Activated naive CD4-positive, alpha-beta T cell treated with anti-CD3 and anti-CD28 coated beads for 36 hours (primary cell): ENCODE results near the gene ANKRD40. TPM values are rescaled to one million over a fixed set of nuclear protein-coding genes. Genes with fewer than 3 reads are reported as not detected.

Source experiments
- CTCF ChIA-PET: fragments of 350-600 bp; sonication (Branson Sonifier 250); formaldehyde crosslinking; loops from one replicate; lab custom pipeline; 2021; ENCODE audit warnings: antibody characterized with exemption; lab: Charles Lee
- DNase-seq: peaks from one replicate; pipeline ENCODE4 v3.0.0-alpha.2; 2020
- H3K27ac Mint-ChIP-seq: one replicate; pipeline ENCODE4 v1.8.0; 2021; ENCODE audit warnings: mild to moderate bottlenecking, mixed read lengths
- H3K27me3 Mint-ChIP-seq: one replicate; pipeline ENCODE4 v1.8.0; 2021; ENCODE audit warnings: low read depth, mixed read lengths
- H3K36me3 Mint-ChIP-seq: one replicate; pipeline ENCODE4 v1.8.0; 2021; ENCODE audit warnings: low read depth, mixed read lengths
- H3K4me1 Mint-ChIP-seq: one replicate; pipeline ENCODE4 v1.8.0; 2021; ENCODE audit warnings: low read depth, mixed read lengths
- H3K4me3 Mint-ChIP-seq: one replicate; pipeline ENCODE4 v1.8.0; 2021; ENCODE audit warnings: mild to moderate bottlenecking, moderate library complexity, mixed read lengths
- H3K9me3 Mint-ChIP-seq: one replicate; pipeline ENCODE4 v1.8.0; 2021; ENCODE audit warnings: mixed read lengths
- intact Hi-C: fragments of 100-400 bp; cut with micrococcal nuclease; formaldehyde crosslinking; loops from one replicate; pipeline ENCODE4 v1.15.1; 2023
- total RNA-seq, 2 experiments: library from RNA; stranded (reverse); gene quantifications; one replicate each; pipeline ENCODE4 v1.2.3, GENCODE V29; 2021

ANKRD40 gene
- total RNA-seq, 2 experiments from 2014 or later = 25.7 to 26.5 TPM

DNA sequence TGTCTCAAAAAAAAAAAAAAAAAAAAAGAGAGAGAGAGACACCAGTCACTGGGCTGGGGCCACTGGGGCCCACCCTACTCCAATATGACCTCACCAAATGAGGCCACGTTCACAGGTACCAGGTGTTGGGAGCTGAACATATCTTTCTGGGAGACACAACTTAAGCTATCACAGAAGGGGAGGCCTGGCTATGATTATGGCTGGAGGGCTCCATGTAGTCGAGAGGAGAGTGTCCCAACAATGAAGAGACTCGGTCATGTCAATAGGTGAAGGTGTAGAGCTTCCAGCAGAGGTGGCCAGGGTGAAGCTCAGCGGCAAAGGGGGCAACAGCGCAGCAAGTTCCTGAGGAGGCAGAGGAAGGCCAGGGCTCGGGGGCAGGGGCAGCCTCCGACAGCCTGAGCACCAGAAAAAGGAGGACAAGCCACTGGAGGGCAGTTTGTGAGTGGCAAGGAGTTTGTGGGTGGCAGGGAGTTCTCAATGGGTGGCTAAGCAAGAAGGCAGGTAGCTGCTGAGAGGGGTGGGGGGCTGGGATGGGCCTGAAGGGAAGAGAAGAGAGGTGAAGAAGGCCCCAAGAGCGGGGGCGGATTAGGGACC, 45.0 kb downstream of the ANKRD40 start:
- no peak for DNase-seq
- Mint-ChIP-seq H3K27ac (peak overlapping the region; percentile 70), H3K9me3 (no peaks in the 10 kb centered on the region), H3K27me3 (no peaks in the 10 kb centered on the region), H3K4me1 (peaks cover 14% of the 10 kb centered on the region), H3K4me3 (no peak overlapping the region), H3K36me3 (no peaks in the 10 kb centered on the region)
- CTCF ChIA-PET = interaction anchor here (0.8 to 2.2 kb wide), 3 partner anchors 9 to 33 kb away, joined by 3 to 4 read pairs (median 3); no protein-coding TSS in a partner anchor
- intact Hi-C loops = no loop called here

DNA sequence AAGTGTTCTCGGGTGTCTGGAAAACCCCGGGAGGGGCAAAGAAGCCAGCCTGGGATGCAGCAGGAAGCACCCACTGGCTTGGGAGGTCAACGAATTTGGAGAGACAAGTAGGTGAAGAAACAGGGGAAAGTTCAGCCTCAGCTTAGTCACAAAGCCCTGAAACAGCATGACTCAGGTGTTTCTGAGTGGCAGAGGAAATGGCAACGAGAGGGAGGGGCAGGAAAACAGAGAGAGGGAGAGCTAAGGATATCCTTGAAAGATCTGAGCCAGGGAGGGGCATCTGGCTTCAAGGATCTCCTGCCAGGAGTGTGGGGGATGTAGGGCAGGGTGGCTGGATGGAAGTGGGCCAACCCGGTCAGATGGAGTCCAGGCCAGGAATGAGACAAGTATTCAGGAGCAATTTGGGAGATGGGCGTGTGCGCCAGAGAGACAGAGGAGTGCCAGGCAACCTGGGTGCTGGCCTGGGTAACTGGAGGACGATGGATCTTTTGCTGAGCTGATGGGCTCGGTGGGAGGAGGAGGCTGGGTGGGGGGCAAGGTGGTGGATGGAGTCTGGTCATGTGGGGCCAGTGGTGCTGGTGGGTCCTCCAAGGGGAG, 45.8 kb downstream of the ANKRD40 start:
- DNase-seq = peak; percentile 78
- CTCF ChIA-PET = interaction anchor here (0.6 to 2.2 kb wide), 5 partner anchors 8 to 214 kb away, joined by 3 to 4 read pairs (median 3); no protein-coding TSS in a partner anchor
- peak overlapping the region; percentile 78 for H3K27ac Mint-ChIP-seq
- no peaks in the 10 kb centered on the region for H3K36me3 Mint-ChIP-seq
- peaks cover 14% of the 10 kb centered on the region for H3K4me1 Mint-ChIP-seq
- H3K9me3 Mint-ChIP-seq = no peaks in the 10 kb centered on the region
- no peak overlapping the region for H3K4me3 Mint-ChIP-seq
- H3K27me3 Mint-ChIP-seq = no peaks in the 10 kb centered on the region
- intact Hi-C loops = no loop called here

DNA sequence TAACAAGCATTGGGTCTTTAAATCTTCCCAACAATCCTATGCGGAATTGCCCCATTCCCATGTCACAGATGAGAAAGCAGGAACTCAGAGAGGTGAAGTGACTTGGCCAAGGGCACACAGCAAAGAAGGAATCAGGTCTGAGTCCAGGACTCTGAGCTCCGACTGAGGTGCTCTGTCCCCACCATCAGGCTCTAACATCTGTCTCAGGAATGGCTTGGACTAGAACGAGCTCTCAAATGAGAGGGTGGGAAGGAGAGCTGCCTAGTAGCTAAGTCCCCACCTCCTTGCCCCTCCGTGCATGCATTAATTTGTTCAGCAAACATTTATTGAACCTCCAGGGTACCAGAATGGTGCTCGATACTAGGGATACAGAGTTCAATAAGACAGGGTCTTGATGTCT, 46.4 kb downstream of the ANKRD40 start:
- no peaks in the 10 kb centered on the region for H3K27me3 Mint-ChIP-seq
- peaks cover 14% of the 10 kb centered on the region for H3K4me1 Mint-ChIP-seq
- intact Hi-C loops = no loop called here
- CTCF ChIA-PET = interaction anchor here (1.1 to 2.2 kb wide), 2 partner anchors 10 to 14 kb away, joined by 3 to 4 read pairs; no protein-coding TSS in a partner anchor
- no peak overlapping the region for H3K27ac Mint-ChIP-seq
- no peaks in the 10 kb centered on the region for H3K36me3 Mint-ChIP-seq
- H3K9me3 Mint-ChIP-seq = no peaks in the 10 kb centered on the region
- no peak overlapping the region for H3K4me3 Mint-ChIP-seq
- DNase-seq = no peak

DNA sequence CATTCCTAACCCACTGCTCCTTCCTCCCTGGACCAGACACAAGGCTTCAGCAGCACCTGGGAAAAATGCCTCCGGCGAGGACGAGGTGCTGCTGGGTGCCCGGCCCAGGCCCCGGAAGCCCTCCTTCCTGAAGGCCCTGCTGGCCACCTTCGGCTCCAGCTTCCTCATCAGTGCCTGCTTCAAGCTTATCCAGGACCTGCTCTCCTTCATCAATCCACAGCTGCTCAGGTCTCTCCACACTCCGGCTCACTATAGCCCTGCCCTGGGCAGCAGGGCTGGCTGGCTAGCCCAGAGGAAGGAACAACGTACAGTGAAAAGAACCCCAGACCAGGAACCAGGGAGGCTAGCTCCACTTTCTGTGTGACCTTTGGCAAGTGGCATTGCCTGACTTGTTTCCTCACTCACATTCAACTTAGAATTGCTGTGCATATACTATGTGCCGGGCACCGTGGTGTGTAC, 46.8 kb downstream of the ANKRD40 start:
- CTCF ChIA-PET = interaction anchor here (1.1 to 2.2 kb wide), 2 partner anchors 9 to 14 kb away, joined by 3 to 4 read pairs; no protein-coding TSS in a partner anchor
- Mint-ChIP-seq H3K4me3 (no peak overlapping the region), H3K27ac (no peak overlapping the region), H3K27me3 (no peaks in the 10 kb centered on the region), H3K4me1 (peaks cover 14% of the 10 kb centered on the region), H3K9me3 (no peaks in the 10 kb centered on the region), H3K36me3 (no peaks in the 10 kb centered on the region)
- DNase-seq = no peak
- intact Hi-C loops = no loop called here

DNA sequence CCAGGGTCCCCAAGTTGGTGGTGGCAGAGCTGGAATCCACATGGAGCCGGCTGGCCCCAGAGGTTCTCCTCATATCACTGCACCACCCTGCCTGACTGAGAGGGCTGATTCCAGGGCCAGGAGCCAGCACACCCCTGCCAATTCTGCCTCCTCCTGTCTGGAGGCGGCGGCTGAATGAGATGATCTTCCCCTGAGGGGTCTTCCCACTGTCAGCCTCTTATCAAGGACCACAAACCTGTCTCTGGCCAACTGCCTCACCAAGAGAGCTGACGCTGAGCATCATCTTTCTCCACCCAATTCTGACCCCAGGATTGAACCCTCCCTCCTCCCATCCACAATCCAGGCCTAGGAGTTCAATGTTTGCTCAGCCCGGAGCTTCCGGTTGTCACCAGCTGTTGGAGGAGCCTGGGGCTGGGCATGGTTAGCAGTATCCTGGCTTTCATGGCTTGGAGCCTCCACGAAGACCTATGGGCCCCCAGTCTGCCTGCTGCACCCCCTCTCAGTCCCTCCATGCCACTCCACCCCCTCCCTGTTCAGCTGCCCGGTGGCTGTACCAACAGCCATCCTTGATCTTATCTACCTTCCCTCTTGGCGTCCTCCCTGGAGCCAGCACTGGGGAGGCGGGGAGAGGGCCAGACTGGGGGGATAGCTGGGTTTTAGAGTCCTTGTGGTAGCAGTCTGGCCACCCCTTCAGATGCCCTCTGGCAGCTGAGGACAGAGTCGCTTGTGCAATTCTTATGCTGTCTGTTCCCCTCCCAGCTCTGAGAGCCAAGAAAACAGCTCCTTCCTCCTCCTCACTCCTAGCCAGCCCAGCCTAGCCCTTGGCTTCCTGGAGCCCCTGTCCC, 47.5 kb downstream of the ANKRD40 start:
- H3K9me3 Mint-ChIP-seq = no peaks in the 10 kb centered on the region
- H3K27ac Mint-ChIP-seq = no peak overlapping the region
- no peaks in the 10 kb centered on the region for H3K36me3 Mint-ChIP-seq
- H3K4me3 Mint-ChIP-seq = no peak overlapping the region
- H3K27me3 Mint-ChIP-seq = no peaks in the 10 kb centered on the region
- H3K4me1 Mint-ChIP-seq = peaks cover 14% of the 10 kb centered on the region
- CTCF ChIA-PET = interaction anchor here (1.1 kb wide), 1 partner anchor 8 kb away, joined by 3 read pairs; no protein-coding TSS in a partner anchor
- DNase-seq = no peak
- intact Hi-C loops = no loop called here

DNA sequence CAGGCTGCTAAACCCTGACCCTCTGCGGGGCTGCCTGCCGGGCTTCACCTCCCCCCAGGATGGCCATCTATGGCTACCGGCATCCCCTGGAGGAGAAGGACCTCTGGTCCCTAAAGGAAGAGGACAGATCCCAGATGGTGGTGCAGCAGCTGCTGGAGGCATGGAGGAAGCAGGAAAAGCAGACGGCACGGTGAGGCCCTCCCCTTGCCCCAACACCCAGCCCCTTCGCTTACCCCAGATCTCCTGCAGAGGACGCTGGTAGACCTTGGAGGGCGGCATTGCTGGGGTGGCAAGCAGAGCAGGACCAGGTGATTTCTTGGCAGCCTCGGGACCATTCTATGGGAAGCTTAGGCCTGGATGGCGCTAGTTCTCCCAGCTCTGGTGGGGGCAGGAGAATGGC, 48.5 kb downstream of the ANKRD40 start:
- H3K27me3 Mint-ChIP-seq = no peaks in the 10 kb centered on the region
- H3K36me3 Mint-ChIP-seq = no peaks in the 10 kb centered on the region
- no peak overlapping the region for H3K27ac Mint-ChIP-seq
- intact Hi-C loops = no loop called here
- no peak overlapping the region for H3K4me3 Mint-ChIP-seq
- DNase-seq = no peak
- no peaks in the 10 kb centered on the region for H3K9me3 Mint-ChIP-seq
- CTCF ChIA-PET = interaction anchor here (0.6 kb wide), 1 partner anchor 134 kb away, joined by 4 read pairs; no protein-coding TSS in a partner anchor
- peaks cover 14% of the 10 kb centered on the region for H3K4me1 Mint-ChIP-seq

DNA sequence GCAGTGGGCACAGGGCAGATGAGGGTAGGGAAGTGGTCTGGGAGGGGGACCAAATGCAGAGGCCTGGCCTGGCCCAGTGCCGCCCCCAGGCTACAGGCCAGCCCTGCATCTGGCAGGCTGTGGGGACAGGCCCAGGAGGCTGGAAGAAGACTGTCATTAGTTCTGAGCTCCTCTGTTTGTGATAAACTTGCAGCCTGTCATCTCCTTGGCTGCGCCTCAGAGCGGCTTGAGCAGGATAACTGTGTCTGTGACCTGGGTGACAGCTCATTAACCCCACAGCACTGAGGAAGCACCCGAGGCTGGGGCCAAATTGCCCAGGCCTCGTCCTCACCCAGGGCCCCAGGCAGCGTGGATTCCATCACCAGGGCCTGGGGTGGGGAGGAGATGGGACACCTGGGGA, 49.1 kb downstream of the ANKRD40 start:
- DNase-seq = no peak
- Mint-ChIP-seq H3K4me3 (no peak overlapping the region), H3K36me3 (no peaks in the 10 kb centered on the region), H3K27me3 (no peaks in the 10 kb centered on the region), H3K4me1 (peaks cover 14% of the 10 kb centered on the region), H3K9me3 (no peaks in the 10 kb centered on the region), H3K27ac (no peak overlapping the region)
- intact Hi-C loops = no loop called here
- CTCF ChIA-PET = no interaction called here

DNA sequence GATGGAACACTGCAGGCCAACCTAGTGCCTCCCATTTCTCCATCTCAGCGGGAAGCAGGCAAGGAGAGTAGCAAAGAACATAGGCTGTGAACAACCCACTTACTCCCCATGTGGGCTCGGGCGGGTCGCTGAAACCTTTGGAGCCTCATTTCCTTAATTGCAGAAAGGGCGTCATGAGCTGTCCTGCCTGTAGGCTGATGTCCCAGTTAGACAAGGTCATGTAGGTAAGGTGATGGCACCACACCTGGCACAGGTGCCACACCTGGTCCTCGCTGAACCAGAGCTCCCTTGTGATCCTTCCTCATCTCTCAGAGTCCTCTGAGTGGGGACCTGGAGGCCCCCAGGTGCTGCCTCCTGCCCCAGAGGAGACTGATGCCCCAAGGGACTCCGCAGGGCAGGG, 50.1 kb downstream of the ANKRD40 start:
- DNase-seq = no peak
- Mint-ChIP-seq H3K36me3 (no peaks in the 10 kb centered on the region), H3K4me3 (no peak overlapping the region), H3K9me3 (no peaks in the 10 kb centered on the region), H3K27ac (no peak overlapping the region), H3K27me3 (no peaks in the 10 kb centered on the region), H3K4me1 (peaks cover 14% of the 10 kb centered on the region)
- intact Hi-C loops = no loop called here
- CTCF ChIA-PET = no interaction called here

DNA sequence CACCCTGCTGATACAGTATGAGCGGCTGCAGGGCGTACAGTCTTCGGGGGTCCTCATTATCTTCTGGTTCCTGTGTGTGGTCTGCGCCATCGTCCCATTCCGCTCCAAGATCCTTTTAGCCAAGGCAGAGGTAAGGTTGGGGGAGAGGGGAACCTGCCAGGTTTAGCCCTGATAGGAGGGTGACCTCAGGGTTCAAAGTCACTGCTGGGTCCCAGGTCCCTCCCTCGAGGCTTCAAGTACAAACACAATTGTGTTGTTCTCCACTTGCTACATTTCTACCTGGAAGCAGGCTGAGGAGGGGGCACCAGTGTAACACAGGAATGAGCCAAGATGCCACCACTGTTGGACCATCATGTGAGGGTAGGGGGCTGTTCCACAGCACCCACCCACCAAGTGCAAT, 50.7 kb downstream of the ANKRD40 start:
- H3K27ac Mint-ChIP-seq = no peak overlapping the region
- no peak for DNase-seq

DNA sequence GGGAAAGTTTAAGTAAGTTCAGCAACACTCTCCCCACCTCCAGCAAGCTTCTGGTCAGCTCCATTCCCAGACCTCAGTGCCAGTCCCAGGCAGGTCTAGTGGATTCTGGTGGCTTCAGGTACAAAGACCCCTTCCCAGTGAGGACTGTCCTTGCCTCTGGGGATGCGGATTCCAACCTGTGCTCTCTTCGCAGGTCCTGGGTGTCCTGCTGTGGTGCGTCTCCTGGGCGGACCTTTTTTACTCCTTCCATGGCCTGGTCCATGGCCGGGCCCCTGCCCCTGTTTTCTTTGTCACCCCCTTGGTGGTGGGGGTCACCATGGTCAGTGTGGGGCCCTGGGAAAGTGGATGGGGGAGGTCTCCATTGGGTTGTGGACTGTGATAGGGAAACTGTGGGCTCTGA, 51.2 kb downstream of the ANKRD40 start:
- Mint-ChIP-seq H3K9me3 (no peaks in the 10 kb centered on the region), H3K27me3 (no peaks in the 10 kb centered on the region)

More for the DNA sequence above, 50.7 kb downstream of the ANKRD40 start:
- peaks cover 12% of the 10 kb centered on the region for H3K4me1 Mint-ChIP-seq
- no peaks in the 10 kb centered on the region for H3K27me3 Mint-ChIP-seq
- H3K4me3 Mint-ChIP-seq = no peak overlapping the region
- H3K9me3 Mint-ChIP-seq = no peaks in the 10 kb centered on the region
- CTCF ChIA-PET = no interaction called here
- H3K36me3 Mint-ChIP-seq = no peaks in the 10 kb centered on the region
- intact Hi-C loops = no loop called here

DNA sequence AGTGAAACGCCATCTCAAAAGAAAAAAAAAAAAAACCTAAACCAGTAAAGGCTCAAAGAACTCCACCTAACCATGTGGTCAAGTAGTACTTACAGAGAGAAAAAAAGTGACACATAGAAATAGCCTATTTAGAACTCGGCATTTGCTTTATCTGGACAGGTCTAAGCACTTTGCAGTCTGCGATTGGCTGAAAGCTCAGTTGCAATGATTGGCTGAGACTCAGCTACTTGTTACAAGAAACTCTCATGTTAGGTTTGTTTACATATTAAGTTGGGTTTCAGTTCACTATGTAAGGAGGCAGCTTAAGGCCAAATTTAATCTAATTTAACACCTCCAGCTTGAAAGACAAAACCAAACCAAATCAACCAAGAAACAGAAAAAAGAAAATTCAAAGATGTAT, 54.0 kb downstream of the ANKRD40 start:
- H3K27ac Mint-ChIP-seq = no peak overlapping the region
- H3K4me3 Mint-ChIP-seq = no peak overlapping the region
- no peaks in the 10 kb centered on the region for H3K9me3 Mint-ChIP-seq
- CTCF ChIA-PET = interaction anchor here (0.6 to 0.9 kb wide), 2 partner anchors 9 to 244 kb away, joined by 3 read pairs; no protein-coding TSS in a partner anchor
- no peak for DNase-seq
- H3K27me3 Mint-ChIP-seq = no peaks in the 10 kb centered on the region
- no peaks in the 10 kb centered on the region for H3K36me3 Mint-ChIP-seq
- no peaks in the 10 kb centered on the region for H3K4me1 Mint-ChIP-seq
- intact Hi-C loops = no loop called here

More for the DNA sequence above, 51.2 kb downstream of the ANKRD40 start:
- peaks cover 6% of the 10 kb centered on the region for H3K4me1 Mint-ChIP-seq
- H3K36me3 Mint-ChIP-seq = no peaks in the 10 kb centered on the region
- CTCF ChIA-PET = no interaction called here
- intact Hi-C loops = no loop called here
- no peak overlapping the region for H3K27ac Mint-ChIP-seq
- no peak overlapping the region for H3K4me3 Mint-ChIP-seq
- DNase-seq = no peak

DNA sequence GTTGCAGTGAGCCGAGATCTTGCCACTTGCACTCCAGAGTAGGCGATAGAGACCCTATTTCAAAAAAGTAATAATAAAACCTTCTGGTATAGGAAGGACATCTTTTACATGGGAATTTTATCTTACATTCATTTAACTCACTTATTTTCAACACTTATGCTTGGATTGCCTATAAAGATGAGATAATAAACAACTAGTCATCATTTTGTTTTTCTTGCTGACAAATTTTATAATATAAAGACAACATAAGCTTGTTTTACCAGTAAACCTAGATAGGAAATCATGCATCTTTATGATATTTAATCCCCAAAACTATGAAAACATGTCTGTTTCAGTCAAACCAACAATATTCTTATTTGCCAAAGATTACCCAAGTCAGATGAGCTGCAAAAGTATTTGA, 56.1 kb downstream of the ANKRD40 start:
- CTCF ChIA-PET = interaction anchor here (0.5 to 1.3 kb wide), 4 partner anchors 9 to 403 kb away, joined by 3 read pairs; no protein-coding TSS in a partner anchor
- H3K27me3 Mint-ChIP-seq = no peaks in the 10 kb centered on the region
- H3K36me3 Mint-ChIP-seq = no peaks in the 10 kb centered on the region
- no peak overlapping the region for H3K27ac Mint-ChIP-seq
- no peaks in the 10 kb centered on the region for H3K9me3 Mint-ChIP-seq
- intact Hi-C loops = no loop called here
- no peak overlapping the region for H3K4me3 Mint-ChIP-seq
- H3K4me1 Mint-ChIP-seq = no peaks in the 10 kb centered on the region
- no peak for DNase-seq
